D721Med (cell line): ENCODE results near the gene PRCP.
"Not testable (repeated sequence)": the region's sequence is repeated elsewhere in the genome, so short reads cannot be mapped to it uniquely, and the experiment has no call there.

ENCODE experiments used
- DNase-seq: peaks from one replicate; pipeline ENCODE4 v3.0.0; 2011; ENCODE audit warnings: low spot score; ENCODE audit not compliant: insufficient read length
- FAIRE-seq: peaks from 2 replicates; lab custom pipeline; 2011; peaks lifted over from hg19 to GRCh38; lab: Jason Lieb, UNC
- TF ChIP-seq, protein P1 (sequence below): IDR thresholded peaks from 2 replicates; pipeline ENCODE4 v1.5.1; 2012; ENCODE audit warnings: mild to moderate bottlenecking, control low read depth; ENCODE audit not compliant: insufficient read depth; ENCODE audit errors: missing control alignments

The PRCP gene

DNA sequence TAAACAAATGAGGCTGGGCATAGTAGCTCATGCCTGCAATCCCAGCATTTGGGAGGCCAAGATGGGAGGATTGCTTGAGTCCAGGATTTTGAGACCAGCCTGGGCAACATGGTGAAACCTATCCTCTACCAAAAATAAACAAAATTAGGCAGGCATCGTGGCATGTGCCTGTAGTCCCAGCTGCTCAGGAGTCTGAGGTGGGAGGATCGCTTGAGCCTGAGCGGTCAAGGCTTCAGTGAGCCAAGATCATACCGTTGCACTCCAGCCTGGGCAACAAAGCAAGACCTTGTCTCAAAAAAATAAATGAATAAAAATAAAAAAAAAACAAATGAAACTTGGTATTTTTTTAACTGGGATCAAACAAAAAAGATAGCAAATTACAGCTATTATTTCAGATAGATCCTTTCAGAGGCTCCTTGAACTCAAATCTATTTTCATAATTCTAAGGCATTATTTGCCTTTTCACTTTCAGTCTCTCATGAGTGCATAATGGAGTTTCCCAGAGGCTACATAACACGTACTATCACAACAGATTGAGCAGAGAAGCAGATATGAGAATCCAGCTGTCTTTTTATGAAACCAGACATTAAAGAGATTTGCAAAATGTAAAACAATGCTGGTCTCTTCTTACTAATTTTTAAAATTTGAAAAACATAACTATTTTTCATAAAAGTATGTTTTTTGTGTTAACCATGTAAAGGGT lies 24.4 kb upstream of the PRCP start:
- FAIRE-seq, result no peak
- no peak for DNase-seq

DNA sequence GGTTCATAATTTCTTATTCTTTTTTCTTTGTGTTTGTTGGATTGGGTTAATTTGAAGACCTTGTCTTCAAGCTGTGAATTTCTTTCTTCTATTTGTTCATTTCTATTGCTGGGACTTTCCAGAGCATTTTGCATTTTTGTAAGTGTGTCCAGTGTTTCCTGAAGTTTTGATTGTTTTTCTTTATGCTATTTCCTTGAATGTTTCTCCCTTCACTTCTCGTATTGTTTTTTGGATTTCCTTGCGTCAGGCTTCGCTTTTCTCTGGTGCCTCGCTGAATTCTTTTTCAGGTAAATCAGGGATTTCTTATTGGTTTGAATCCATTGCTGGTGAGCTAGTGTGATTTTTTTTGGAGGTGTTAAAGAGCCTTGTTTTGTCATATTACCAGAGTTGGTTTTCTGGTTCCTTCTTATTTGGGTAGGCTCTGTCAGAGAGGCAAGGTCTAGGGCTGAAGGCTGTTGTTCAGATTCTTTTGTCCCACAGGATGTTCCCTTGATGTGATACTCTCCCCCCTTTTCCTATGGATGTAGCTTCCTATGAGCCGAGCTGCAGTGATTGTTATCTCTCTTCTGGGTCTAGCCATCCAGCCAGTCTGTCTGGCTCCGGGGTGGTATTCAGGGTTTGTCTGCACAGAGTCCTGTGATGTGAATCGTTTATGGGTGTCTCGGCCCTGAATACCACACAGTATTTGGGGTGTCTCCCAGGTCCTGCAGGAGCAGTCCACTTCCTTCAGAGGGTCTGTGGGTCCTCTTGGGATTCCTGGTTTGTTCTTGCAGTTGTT lies 22.4 kb upstream of the PRCP start:
- not testable (repeated sequence) for FAIRE-seq, DNase-seq

More for the DNA sequence above, 24.4 kb upstream of the PRCP start:
- TF ChIP-seq, protein P1, sequence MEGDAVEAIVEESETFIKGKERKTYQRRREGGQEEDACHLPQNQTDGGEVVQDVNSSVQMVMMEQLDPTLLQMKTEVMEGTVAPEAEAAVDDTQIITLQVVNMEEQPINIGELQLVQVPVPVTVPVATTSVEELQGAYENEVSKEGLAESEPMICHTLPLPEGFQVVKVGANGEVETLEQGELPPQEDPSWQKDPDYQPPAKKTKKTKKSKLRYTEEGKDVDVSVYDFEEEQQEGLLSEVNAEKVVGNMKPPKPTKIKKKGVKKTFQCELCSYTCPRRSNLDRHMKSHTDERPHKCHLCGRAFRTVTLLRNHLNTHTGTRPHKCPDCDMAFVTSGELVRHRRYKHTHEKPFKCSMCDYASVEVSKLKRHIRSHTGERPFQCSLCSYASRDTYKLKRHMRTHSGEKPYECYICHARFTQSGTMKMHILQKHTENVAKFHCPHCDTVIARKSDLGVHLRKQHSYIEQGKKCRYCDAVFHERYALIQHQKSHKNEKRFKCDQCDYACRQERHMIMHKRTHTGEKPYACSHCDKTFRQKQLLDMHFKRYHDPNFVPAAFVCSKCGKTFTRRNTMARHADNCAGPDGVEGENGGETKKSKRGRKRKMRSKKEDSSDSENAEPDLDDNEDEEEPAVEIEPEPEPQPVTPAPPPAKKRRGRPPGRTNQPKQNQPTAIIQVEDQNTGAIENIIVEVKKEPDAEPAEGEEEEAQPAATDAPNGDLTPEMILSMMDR, result no peak

DNA sequence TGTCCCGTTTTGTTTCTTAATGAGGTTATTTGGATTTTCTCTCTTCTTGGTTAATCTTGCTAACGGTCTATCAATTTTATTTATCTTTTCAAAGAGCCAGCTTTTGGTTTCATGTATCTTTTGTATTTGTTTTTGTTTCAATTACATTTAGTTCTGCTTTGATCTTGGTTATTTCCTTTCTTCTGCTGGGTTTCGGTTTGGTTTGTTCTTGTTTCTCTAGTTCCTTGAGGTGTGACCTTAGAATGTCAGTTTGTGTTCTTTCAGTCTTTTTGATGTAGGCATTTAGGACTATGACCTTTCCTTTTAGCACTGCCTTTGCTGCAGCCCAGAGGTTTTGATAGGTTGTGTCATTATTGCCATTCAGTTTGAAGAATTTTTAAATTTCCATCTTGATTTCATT lies 20.0 kb upstream of the PRCP start:
- not testable (repeated sequence) for FAIRE-seq, DNase-seq

DNA sequence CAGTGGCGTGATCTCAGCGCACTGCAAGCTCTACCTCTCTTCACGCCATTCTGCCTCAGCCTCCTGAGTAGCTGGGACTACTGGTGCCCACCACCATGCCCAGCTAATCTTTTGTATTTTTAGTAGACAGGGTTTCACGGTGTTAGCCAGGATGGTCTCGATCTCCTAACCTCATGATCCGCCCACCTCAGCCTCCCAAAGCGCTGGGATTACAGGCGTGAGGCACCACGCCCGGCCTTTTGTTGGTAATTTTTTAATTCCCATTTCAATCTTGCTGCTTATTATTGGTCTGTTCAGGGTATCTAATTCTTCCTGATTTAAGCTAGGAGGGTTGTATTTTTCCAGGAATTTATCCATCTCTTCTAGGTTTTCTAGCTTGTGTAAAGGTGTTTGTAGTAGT lies 19.6 kb upstream of the PRCP start:
- FAIRE-seq, DNase-seq: not testable (repeated sequence)

DNA sequence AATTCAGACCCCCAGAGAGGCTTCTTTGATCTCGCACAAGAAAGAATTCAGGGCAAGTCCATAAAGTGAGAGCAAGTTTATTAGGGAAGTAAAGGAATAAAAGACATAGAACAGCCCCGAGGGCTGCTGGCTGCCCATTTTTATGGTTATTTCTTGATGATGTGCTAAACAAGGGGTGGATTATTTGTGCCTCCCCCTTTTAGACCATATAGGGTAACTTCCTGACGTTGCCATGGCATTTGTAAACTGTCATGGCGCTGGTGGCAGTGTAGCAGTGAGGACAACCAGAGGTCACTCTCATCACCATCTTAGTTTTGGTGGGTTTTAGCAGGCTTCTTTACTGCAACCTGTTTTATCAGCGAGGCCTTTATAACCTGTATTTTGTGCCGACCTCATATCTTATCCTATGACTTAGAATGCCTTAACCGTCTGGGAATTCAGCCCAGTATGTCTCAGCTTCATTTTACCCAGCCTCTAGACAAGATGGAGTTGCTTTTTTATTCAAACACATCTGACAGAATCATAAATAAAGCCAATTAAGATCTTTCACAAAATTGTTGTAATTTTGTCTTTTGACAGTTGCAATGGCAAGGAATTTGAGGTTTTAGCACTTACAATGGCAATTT lies 8.9 kb upstream of the PRCP start:
- TF ChIP-seq, protein P1, result no peak
- FAIRE-seq (no peak), DNase-seq (no peak)

DNA sequence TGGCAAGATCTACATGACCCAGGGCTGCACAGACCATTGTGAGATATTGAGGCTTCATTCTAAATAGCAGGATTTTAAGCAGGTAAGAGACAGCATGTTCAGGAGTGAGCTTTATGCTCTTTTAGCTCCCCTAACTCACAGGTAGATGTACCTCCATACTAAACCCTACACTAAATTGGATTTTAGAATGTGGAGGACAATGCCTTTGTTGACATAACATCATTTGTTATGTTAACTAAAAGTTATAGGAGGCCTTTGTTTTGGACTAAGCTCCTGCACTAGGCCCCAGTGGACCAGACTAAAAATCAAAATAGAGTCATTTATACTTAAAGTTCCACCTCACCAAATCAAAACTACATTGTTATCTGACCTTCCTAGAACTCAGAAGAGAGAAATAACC lies 8.1 kb upstream of the PRCP start:
- no peak for FAIRE-seq
- DNase-seq, result no peak
- TF ChIP-seq, protein P1, result no peak

DNA sequence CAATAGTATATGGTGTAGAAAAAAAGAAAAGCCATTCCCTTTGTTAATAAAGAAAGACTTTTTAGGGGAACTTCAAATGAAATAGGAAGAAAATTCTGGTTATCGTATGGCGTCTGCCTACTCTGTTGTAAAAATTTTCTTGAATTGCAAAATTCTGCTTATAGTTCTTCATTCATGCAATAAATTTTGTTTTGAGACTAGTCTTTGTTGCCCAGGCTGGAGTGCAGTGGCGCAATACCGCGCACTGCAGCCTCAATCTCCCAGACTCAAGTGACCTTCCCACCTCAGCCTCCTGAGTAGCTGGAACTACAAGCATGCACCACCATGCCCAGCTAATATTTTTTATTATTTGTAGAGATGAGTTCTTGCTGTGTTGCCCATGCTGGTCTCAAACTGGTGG lies 7.1 kb upstream of the PRCP start:
- TF ChIP-seq, protein P1, result no peak
- DNase-seq, result no peak
- FAIRE-seq, result no peak

DNA sequence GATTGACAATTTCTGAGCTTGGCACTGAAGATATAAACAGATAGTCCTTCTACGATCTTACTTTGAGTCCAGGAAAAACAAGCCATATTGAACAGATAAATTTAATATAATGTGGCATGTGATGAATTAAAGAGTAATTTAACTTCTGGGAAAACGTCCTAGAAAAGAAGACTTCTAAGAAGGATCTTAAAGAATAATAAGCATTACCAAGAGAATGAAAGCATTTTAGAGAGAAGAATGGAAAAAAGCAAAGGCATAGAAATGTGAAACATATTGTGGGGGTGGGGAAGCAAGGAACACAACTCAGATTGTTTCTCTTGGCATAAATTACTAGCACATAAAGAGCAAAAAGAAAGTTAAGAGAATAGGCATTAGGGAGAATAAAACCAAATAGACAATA lies 6.7 kb upstream of the PRCP start:
- FAIRE-seq (no peak), DNase-seq (no peak)
- TF ChIP-seq, protein P1, result no peak
